ENCODE data around the gene SPANXA1. TPM values are rescaled to one million over a fixed set of nuclear protein-coding genes. Genes with fewer than 3 reads are reported as not detected.

Gene SPANXA1
- not detected for total RNA-seq

DNA sequence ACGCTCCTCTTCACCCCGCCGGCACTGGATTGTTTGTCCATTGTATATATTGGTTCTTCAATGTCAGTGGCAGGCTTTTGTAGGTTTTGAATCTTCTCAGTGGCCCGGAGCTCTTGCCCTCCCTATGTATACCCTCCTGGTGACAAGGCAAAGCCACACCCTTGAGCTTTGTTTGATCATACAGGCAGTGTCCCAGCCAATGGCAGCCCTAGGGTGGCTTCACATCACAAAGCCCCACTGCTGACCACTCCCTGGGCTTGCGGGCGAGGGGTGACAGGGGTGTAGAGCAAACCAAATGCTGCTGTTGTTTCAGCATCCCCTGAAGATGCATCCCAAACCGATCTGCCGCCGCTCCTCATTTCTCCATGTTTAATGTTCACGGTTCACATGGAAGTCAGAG lies at the start of gene SPANXA1:
Gene SPANXA1 (minus strand): TSS at position 101 of the 400 bp plus-strand sequence. CDS start 60 bp downstream, at position 41.

GRCh38 chrX:141589408-141589807 lies 4.9 kb upstream of the SPANXA1 start, which contains the start of gene SPANXA2:
Gene SPANXA2 (plus strand): TSS chrX:141589708. CDS start chrX:141589768, 60 bp downstream.

Other genes starting within 250 kb of the SPANXA1 start
- gene SPANXA2, start 5.0 kb upstream of the SPANXA1 start, total RNA-seq: not detected
- not detected for gene SPANXD, start 114.0 kb upstream of the SPANXA1 start, total RNA-seq

All from parietal lobe (tissue), 1 donor.